GM12801 (cell line): ENCODE results near the gene GDA.

ENCODE experiments used
- TF ChIP-seq, protein P1 (sequence below): IDR thresholded peaks from one replicate; pipeline ENCODE4 v1.5.1; 2011; ENCODE audit warnings: control low read depth; ENCODE audit not compliant: insufficient read length; ENCODE audit errors: extremely low read depth

GDA gene

DNA sequence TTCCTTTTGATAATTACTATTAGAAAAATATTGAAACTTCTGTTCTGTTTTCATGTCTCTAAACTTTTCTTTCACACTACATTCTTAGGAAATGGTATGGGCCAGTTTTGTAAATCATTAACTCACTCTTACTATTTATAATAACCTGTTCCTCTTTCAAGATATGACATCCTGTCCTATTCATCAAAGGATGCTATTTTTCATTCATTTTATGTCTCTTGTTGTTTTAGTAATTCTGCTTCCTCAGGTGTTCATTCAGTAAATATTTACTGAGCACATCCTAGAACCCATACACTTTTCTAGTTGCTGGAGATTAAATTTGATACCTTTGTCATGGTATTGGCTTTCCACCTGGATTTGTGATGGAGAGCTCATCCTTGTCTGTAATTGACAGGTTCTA is 58.0 kb downstream of the GDA start:
- TF ChIP-seq, protein P1, sequence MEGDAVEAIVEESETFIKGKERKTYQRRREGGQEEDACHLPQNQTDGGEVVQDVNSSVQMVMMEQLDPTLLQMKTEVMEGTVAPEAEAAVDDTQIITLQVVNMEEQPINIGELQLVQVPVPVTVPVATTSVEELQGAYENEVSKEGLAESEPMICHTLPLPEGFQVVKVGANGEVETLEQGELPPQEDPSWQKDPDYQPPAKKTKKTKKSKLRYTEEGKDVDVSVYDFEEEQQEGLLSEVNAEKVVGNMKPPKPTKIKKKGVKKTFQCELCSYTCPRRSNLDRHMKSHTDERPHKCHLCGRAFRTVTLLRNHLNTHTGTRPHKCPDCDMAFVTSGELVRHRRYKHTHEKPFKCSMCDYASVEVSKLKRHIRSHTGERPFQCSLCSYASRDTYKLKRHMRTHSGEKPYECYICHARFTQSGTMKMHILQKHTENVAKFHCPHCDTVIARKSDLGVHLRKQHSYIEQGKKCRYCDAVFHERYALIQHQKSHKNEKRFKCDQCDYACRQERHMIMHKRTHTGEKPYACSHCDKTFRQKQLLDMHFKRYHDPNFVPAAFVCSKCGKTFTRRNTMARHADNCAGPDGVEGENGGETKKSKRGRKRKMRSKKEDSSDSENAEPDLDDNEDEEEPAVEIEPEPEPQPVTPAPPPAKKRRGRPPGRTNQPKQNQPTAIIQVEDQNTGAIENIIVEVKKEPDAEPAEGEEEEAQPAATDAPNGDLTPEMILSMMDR: no peak

DNA sequence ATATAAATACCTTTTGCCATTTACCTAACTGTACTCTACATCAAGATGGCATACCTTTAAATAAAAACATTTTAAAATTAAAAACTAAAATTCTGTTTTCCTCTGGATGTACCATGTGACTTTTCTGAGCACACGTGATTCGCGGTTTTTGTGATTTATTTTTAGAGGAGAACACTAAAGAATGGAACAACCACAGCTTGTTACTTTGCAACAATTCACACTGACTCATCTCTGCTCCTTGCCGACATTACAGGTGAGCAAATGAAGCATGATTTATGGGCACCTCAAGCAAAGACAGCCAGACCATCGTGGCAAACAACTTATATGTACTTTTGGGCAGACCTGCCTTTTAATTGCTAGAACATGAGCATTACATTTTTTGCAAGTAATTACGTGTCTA is 61.3 kb downstream of the GDA start:
- TF ChIP-seq, protein P1: no peak

DNA sequence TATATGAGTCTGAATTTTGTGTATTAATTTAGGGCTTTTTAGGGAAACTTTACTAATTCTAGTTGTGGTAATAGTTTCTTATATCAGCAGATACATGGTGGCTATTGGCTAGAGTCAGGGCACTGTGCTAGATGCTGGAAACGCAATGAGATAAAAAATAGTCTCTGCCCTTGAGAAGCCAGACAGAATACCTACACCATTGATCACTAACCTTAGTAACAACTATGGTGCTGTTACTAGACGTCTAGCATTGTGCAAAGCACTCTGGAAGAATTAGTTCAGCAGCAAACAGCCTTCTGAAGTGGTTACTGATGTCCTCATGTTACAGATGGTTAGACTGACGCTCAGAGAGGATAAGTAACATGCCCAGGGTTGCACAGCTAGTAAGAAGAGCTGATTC is 61.8 kb downstream of the GDA start:
- TF ChIP-seq, protein P1: no peak

GRCh38 chr9:72213906-72214305 is 64.7 kb downstream of the GDA start:
- TF ChIP-seq, protein P1: no peak

DNA sequence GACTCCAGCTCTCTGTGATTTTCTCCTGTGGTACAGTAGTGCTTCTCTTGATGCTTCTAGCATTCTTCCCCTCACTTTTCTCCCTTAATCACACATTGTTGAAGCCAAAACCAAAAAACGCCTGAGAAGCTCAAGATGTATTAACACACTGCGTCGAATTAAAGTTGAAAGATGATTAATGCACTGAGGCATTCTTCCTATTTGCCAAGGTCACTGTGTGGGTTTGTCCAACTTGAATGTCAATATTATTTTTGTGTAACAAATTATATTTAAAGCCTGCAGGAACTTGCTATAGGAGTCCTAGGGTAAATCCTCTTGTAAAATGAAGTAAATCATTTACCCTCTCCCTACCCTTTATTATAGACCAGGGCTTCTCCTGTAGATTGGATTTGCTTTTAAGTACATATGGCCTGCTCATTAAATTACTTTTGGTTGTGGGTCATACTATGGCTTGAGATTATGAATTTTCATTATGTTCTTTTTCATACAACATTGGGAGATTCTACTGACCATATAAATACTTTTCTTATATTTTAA is 68.1 kb downstream of the GDA start:
- TF ChIP-seq, protein P1: no peak

GRCh38 chr9:72220589-72220988 is 71.3 kb downstream of the GDA start:
- TF ChIP-seq, protein P1: no peak

- TF ChIP-seq, protein P1: no peak
Measured at GRCh38 chr9:72226146-72226812, 77.0 kb downstream of the GDA start.

- TF ChIP-seq, protein P1: no peak
Measured at GRCh38 chr9:72228282-72228681, 79.0 kb downstream of the GDA start.
